Natural killer cell (primary cell): ENCODE results near the gene C2orf81. TPM values are rescaled to one million over a fixed set of nuclear protein-coding genes. Genes with fewer than 3 reads are reported as not detected.

Experiments
- ATAC-seq, 3 donors: fragments of 150-1000 bp in 2 of 3; fragments of 200-7000 bp in 1 of 3; cut with Tn5 transposase; 1 replicate in 1 of 3; 2 replicates in 2 of 3; pipeline ENCODE4 v1.10.0; 2021; ENCODE audit warnings: mild to moderate bottlenecking in 2 of 3, moderate library complexity in 2 of 3
- DNase-seq, 2 donors: peaks; one replicate each; pipeline versions ENCODE4 v3.0.0 to v3.0.0-alpha.2; 2013 to 2021; ENCODE audit warnings: mixed read lengths in 1 of 2
- H3K27ac ChIP-seq: one replicate; pipeline ENCODE4 v1.5.1; 2013; ENCODE audit warnings: mild to moderate bottlenecking, low read length
- H3K27me3 ChIP-seq: one replicate; pipeline ENCODE4 v1.6.1; 2013; ENCODE audit warnings: low read length; ENCODE audit not compliant: control insufficient read depth, insufficient read depth
- H3K36me3 ChIP-seq: one replicate; pipeline ENCODE4 v1.6.1; 2013; ENCODE audit warnings: low read length; ENCODE audit not compliant: control insufficient read depth, insufficient read depth
- H3K4me1 ChIP-seq: one replicate; pipeline ENCODE4 v1.6.1; 2013; ENCODE audit warnings: low read length; ENCODE audit not compliant: control insufficient read depth, insufficient read depth
- H3K4me3 ChIP-seq: one replicate; pipeline ENCODE4 v1.5.1; 2013; ENCODE audit warnings: low read length
- H3K9me3 ChIP-seq: one replicate; pipeline ENCODE4 v1.6.1; 2013; ENCODE audit warnings: low read length; ENCODE audit not compliant: control insufficient read depth, insufficient read depth
- H3K27ac Mint-ChIP-seq, 2 donors: one replicate each; pipeline ENCODE4 v1.8.0; 2022; ENCODE audit warnings: mild to moderate bottlenecking in 2 of 2, mixed read lengths in 2 of 2, moderate library complexity in 1 of 2
- H3K27me3 Mint-ChIP-seq, 2 donors: one replicate each; pipeline ENCODE4 v1.8.0; 2022; ENCODE audit warnings: low read depth in 2 of 2, mixed read lengths in 2 of 2
- H3K36me3 Mint-ChIP-seq: one replicate; pipeline ENCODE4 v1.8.0; 2022; ENCODE audit warnings: mixed read lengths
- H3K4me1 Mint-ChIP-seq, 2 donors: one replicate each; pipeline ENCODE4 v1.8.0; 2022; ENCODE audit warnings: mixed read lengths in 2 of 2
- H3K4me3 Mint-ChIP-seq: one replicate; pipeline ENCODE4 v1.8.0; 2022; ENCODE audit warnings: mild to moderate bottlenecking, moderate library complexity, mixed read lengths
- H3K9me3 Mint-ChIP-seq, 2 donors: one replicate each; pipeline ENCODE4 v1.8.0; 2022; ENCODE audit warnings: mixed read lengths in 2 of 2
- CTCF ChIP-seq: fragments of 200-600 bp; IDR thresholded peaks from one replicate; pipeline ENCODE4 v1.8.0; 2022; ENCODE audit warnings: antibody characterized with exemption
- WGBS: methylation state at CpG from one replicate; pipeline ENCODE4 v1.1.7; 2013; ENCODE audit warnings: missing lambda C conversion rate; ENCODE audit not compliant: insufficient coverage; 5-methylcytosine and 5-hydroxymethylcytosine counted together
- intact Hi-C: fragments of 100-400 bp; cut with micrococcal nuclease; formaldehyde crosslinking; loops from one replicate; pipeline ENCODE4 v1.14.2; 2022
- total RNA-seq, 4 donors: library from RNA; stranded (reverse); fragments of 120-200 nt in 1 of 4; gene quantifications; one replicate each; pipeline versions ENCODE4 v1.2.3 to v1.2.4, GENCODE V29; 2013 to 2022

C2orf81 gene
- total RNA-seq, 3 donors from 2014 or later (not counting 1 experiment from before 2014, with no cell fraction given), result 1.7 to 3.2 (median 1.7) TPM

GRCh38 chr2:74387346-74387745 lies 34.1 kb downstream of the C2orf81 start:
- peaks cover 5 to 6% of the 10 kb centered on the region in 2 donors for H3K4me1 Mint-ChIP-seq
- H3K9me3 Mint-ChIP-seq, result no peaks in the 10 kb centered on the region
- Histone ChIP-seq H3K4me1 (peaks cover 11% of the 10 kb centered on the region), H3K4me3 (no peak overlapping the region), H3K9me3 (no peaks in the 10 kb centered on the region), H3K36me3 (peaks cover 8% of the 10 kb centered on the region), H3K27ac (no peak overlapping the region), H3K27me3 (no peaks in the 10 kb centered on the region)
- ATAC-seq (no peak), DNase-seq (no peak)
- H3K36me3 Mint-ChIP-seq, result no peaks in the 10 kb centered on the region
- no peaks in the 10 kb centered on the region for H3K27me3 Mint-ChIP-seq
- WGBS, result 95% methylated on average over 1 of the region's 1 CpG
- no peak for TF ChIP-seq CTCF
- H3K27ac Mint-ChIP-seq, result no peak overlapping the region
- intact Hi-C loops, result no loop called here
- H3K4me3 Mint-ChIP-seq, result no peak overlapping the region

GRCh38 chr2:74385396-74385795 lies 36.0 kb downstream of the C2orf81 start:
- Histone ChIP-seq H3K9me3 (no peaks in the 10 kb centered on the region), H3K4me3 (no peak overlapping the region), H3K36me3 (peaks cover 8% of the 10 kb centered on the region), H3K27me3 (no peaks in the 10 kb centered on the region), H3K27ac (no peak overlapping the region), H3K4me1 (peaks cover 5% of the 10 kb centered on the region)
- ATAC-seq (no peak), DNase-seq (no peak)
- Mint-ChIP-seq H3K36me3 (no peaks in the 10 kb centered on the region), H3K27ac (no peak overlapping the region), H3K4me3 (no peak overlapping the region), H3K9me3 (no peaks in the 10 kb centered on the region), H3K4me1 (peaks cover 13 to 16% of the 10 kb centered on the region in 2 donors), H3K27me3 (no peaks in the 10 kb centered on the region)
- 93% methylated on average over 8 of the region's 8 CpGs for WGBS
- no peak for TF ChIP-seq CTCF
- intact Hi-C loops, result no loop called here

DNA sequence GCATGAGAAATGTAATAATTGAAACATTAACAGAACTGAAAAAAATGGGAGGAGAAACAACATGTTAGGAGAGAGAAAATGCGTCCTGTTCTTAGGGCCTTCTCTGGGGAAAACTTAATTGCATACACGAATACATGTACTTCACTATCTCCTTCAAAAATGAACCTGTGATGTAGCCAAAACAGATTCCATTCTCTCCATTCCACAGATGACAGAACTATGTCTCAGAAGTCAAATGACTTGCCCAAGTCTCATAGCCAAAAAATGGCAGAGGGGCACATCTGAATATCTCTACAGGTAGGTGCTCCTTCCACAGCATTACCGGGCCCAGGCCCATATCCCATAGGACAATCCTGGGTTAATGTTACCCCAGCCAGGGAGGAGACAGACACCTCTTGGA lies 37.4 kb downstream of the C2orf81 start:
- no peaks in the 10 kb centered on the region for H3K27me3 Mint-ChIP-seq
- peaks cover 8% of the 10 kb centered on the region for H3K36me3 ChIP-seq
- peaks cover 18% of the 10 kb centered on the region for H3K4me1 ChIP-seq
- H3K4me3 Mint-ChIP-seq, result no peak overlapping the region
- no peak for TF ChIP-seq CTCF
- intact Hi-C loops, result no loop called here
- H3K4me3 ChIP-seq, result no peak overlapping the region
- no peak overlapping the region for H3K27ac Mint-ChIP-seq
- no peak overlapping the region for H3K27ac ChIP-seq
- 89% methylated on average over 3 of the region's 3 CpGs for WGBS
- no peaks in the 10 kb centered on the region for H3K9me3 ChIP-seq
- H3K36me3 Mint-ChIP-seq, result no peaks in the 10 kb centered on the region
- DNase-seq (no peak), ATAC-seq (no peak)
- peaks cover 27 to 29% of the 10 kb centered on the region in 2 donors for H3K4me1 Mint-ChIP-seq
- no peaks in the 10 kb centered on the region for H3K27me3 ChIP-seq
- no peaks in the 10 kb centered on the region for H3K9me3 Mint-ChIP-seq

GRCh38 chr2:74383254-74383653 lies 38.2 kb downstream of the C2orf81 start:
- intact Hi-C loops, result no loop called here
- DNase-seq (no peak), ATAC-seq (no peak)
- H3K4me1 ChIP-seq, result peaks cover 18% of the 10 kb centered on the region
- no peaks in the 10 kb centered on the region for H3K9me3 ChIP-seq
- H3K27me3 ChIP-seq, result no peaks in the 10 kb centered on the region
- no peak overlapping the region for H3K4me3 ChIP-seq
- H3K27ac Mint-ChIP-seq, result no peak overlapping the region
- no peak overlapping the region for H3K27ac ChIP-seq
- WGBS, result 89% methylated on average over 1 of the region's 1 CpG
- H3K4me1 Mint-ChIP-seq, result peaks cover 34 to 36% of the 10 kb centered on the region in 2 donors
- H3K9me3 Mint-ChIP-seq, result no peaks in the 10 kb centered on the region
- no peaks in the 10 kb centered on the region for H3K36me3 Mint-ChIP-seq
- peaks cover 8% of the 10 kb centered on the region for H3K36me3 ChIP-seq
- H3K27me3 Mint-ChIP-seq, result no peaks in the 10 kb centered on the region
- H3K4me3 Mint-ChIP-seq, result no peak overlapping the region
- no peak for TF ChIP-seq CTCF
